Subcutaneous abdominal adipose tissue (tissue), 5 donors: ENCODE measurements around the gene PI4KB.
A peak's percentile ranks its signal among the peaks of the same experiment; 100 is the strongest.

Experiments
- H3K27ac ChIP-seq: one replicate; pipeline ENCODE4 v1.7.0; 2013; ENCODE audit warnings: low read depth, mild to moderate bottlenecking, inconsistent platforms, low read length, moderate library complexity
- H3K27me3 ChIP-seq, 5 donors: one replicate each; pipeline ENCODE4 v1.7.0; 2013; ENCODE audit warnings: low read length in 5 of 5, inconsistent platforms in 1 of 5; ENCODE audit not compliant: control insufficient read depth in 5 of 5, insufficient read depth in 4 of 5
- H3K36me3 ChIP-seq, 5 donors: one replicate each; pipeline ENCODE4 v1.7.0; 2013; ENCODE audit warnings: low read length in 5 of 5; ENCODE audit not compliant: control insufficient read depth in 5 of 5, insufficient read depth in 5 of 5
- H3K4me1 ChIP-seq, 5 donors: one replicate each; pipeline ENCODE4 v1.7.0; 2013; ENCODE audit warnings: low read length in 5 of 5, mild to moderate bottlenecking in 3 of 5, moderate library complexity in 1 of 5; ENCODE audit not compliant: control insufficient read depth in 5 of 5, insufficient read depth in 5 of 5
- H3K4me3 ChIP-seq, 5 donors: one replicate each; pipeline ENCODE4 v1.7.0; 2013; ENCODE audit warnings: low read length in 5 of 5, low read depth in 1 of 5
- H3K9ac ChIP-seq, 5 donors: one replicate each; pipeline ENCODE4 v1.7.0; 2013; ENCODE audit warnings: low read length in 5 of 5, mild to moderate bottlenecking in 4 of 5, moderate library complexity in 3 of 5
- H3K9me3 ChIP-seq, 5 donors: one replicate each; pipeline ENCODE4 v1.7.0; 2013; ENCODE audit warnings: low read length in 5 of 5; ENCODE audit not compliant: control insufficient read depth in 5 of 5
- donor health status: healthy.
- donor health status: healthy.
- donor health status: healthy.
- donor health status: healthy.
- donor health status: healthy.

Gene PI4KB

GRCh38 chr1:151259351-151259750 lies 67.9 kb downstream of the PI4KB start:
- H3K9ac ChIP-seq, result no peak overlapping the region
- no peaks in the 10 kb centered on the region for H3K27me3 ChIP-seq
- peaks cover 0 to 12% (median 11%) of the 10 kb centered on the region in 5 donors for H3K4me1 ChIP-seq
- no peaks in the 10 kb centered on the region for H3K9me3 ChIP-seq
- no peak overlapping the region for H3K27ac ChIP-seq
- no peak overlapping the region for H3K4me3 ChIP-seq
- H3K36me3 ChIP-seq, result peaks cover 0 to 21% (median 16%) of the 10 kb centered on the region in 5 donors

- Histone ChIP-seq H3K4me3 (peak overlapping the region; percentile 57 to 88 (median 81)), H3K27me3 (no peaks in the 10 kb centered on the region), H3K27ac (peak overlapping the region; percentile 96), H3K36me3 (peaks cover 0 to 1% (median 0%) of the 10 kb centered on the region in 5 donors), H3K9ac (peak overlapping the region; percentile 74 to 95 (median 91)), H3K9me3 (no peaks in the 10 kb centered on the region), H3K4me1 (peaks cover 0 to 12% (median 11%) of the 10 kb centered on the region in 5 donors)
These were observed 71.8 kb downstream of the PI4KB start for GRCh38 chr1:151255381-151255780.

- Histone ChIP-seq H3K4me3 (peak within 1 kb of the TSS; percentile 57 to 88 (median 81)), H3K27me3 (no peaks in the 10 kb centered on the region), H3K9ac (peak within 1 kb of the TSS; percentile 74 to 95 (median 91)), H3K9me3 (no peaks in the 10 kb centered on the region), H3K27ac (peak within 1 kb of the TSS; percentile 96), H3K4me1 (peaks cover 0 to 12% (median 11%) of the 10 kb centered on the region in 5 donors), H3K36me3 (peaks cover 0 to 9% (median 6%) of the 10 kb centered on the region in 5 donors)
These were observed 72.7 kb downstream of the PI4KB start, which contains the start of gene PSMD4 for GRCh38 chr1:151254217-151255213. Gene PSMD4, plus strand, starts transcription at chr1:151254734. Its CDS starts 49 bp downstream, at chr1:151254783.

- Histone ChIP-seq H3K27ac (no peak overlapping the region), H3K9ac (no peak overlapping the region), H3K36me3 (peaks cover 17 to 31% (median 27%) of the 10 kb centered on the region in 5 donors), H3K4me3 (no peak overlapping the region), H3K4me1 (peaks cover 0 to 12% (median 11%) of the 10 kb centered on the region in 5 donors), H3K27me3 (no peaks in the 10 kb centered on the region), H3K9me3 (no peaks in the 10 kb centered on the region)
These were observed 75.4 kb downstream of the PI4KB start for GRCh38 chr1:151251656-151252470.

GRCh38 chr1:151246786-151247185 lies 80.4 kb downstream of the PI4KB start:
- Histone ChIP-seq H3K27ac (no peak overlapping the region), H3K36me3 (peaks cover 42 to 79% (median 76%) of the 10 kb centered on the region in 5 donors), H3K9me3 (no peaks in the 10 kb centered on the region), H3K4me1 (no peaks in the 10 kb centered on the region), H3K9ac (no peak overlapping the region), H3K27me3 (no peaks in the 10 kb centered on the region), H3K4me3 (no peak overlapping the region)

- Histone ChIP-seq H3K9me3 (no peaks in the 10 kb centered on the region), H3K4me3 (no peak overlapping the region), H3K27me3 (no peaks in the 10 kb centered on the region), H3K4me1 (no peaks in the 10 kb centered on the region), H3K9ac (no peak overlapping the region), H3K36me3 (peaks cover 43 to 91% (median 89%) of the 10 kb centered on the region in 5 donors), H3K27ac (no peak overlapping the region)
These were observed 83.5 kb downstream of the PI4KB start for GRCh38 chr1:151243683-151244216.

GRCh38 chr1:151242442-151242841 lies 84.8 kb downstream of the PI4KB start:
- no peaks in the 10 kb centered on the region for H3K4me1 ChIP-seq
- H3K36me3 ChIP-seq, result peaks cover 47 to 92% (median 89%) of the 10 kb centered on the region in 5 donors
- no peak overlapping the region for H3K4me3 ChIP-seq
- H3K9me3 ChIP-seq, result no peaks in the 10 kb centered on the region
- no peak overlapping the region for H3K9ac ChIP-seq
- no peaks in the 10 kb centered on the region for H3K27me3 ChIP-seq
- no peak overlapping the region for H3K27ac ChIP-seq
